ENCODE measurements around the gene PRKN. TPM values are rescaled to one million over a fixed set of nuclear protein-coding genes. Genes with fewer than 3 reads are reported as not detected.

The PRKN gene
- total and polyA plus RNA-seq, 9 of the 15 experiments (the other 6 are each of a cell fraction or from before 2014, with no cell fraction given): 0.03 to 0.96 (median 0.15) TPM; not detected in 2

DNA sequence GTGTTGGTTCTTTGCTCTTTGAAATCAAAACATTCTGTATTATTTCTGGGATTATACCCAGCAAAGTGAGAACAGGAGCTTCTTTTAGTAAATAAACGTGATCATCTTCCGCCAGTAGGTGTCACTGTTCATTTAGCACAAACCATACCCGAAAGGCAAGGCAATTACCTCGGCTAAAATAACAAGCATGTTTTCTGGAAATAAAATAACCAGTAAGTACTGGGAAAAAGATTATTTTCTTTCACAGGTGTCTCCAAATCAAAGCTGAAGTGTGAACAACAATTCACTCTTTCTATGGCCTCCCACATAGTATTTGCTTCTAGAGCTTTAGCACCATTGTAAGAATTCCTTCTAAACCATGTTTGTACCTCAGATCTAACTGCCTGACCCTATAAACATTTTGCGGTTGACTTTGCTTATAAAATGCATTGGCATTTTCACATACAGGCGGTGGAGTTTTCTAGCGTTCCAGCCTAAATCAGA lies 1309.1 kb downstream of the PRKN start (continued):
- TF ChIP-seq, protein P1, sequence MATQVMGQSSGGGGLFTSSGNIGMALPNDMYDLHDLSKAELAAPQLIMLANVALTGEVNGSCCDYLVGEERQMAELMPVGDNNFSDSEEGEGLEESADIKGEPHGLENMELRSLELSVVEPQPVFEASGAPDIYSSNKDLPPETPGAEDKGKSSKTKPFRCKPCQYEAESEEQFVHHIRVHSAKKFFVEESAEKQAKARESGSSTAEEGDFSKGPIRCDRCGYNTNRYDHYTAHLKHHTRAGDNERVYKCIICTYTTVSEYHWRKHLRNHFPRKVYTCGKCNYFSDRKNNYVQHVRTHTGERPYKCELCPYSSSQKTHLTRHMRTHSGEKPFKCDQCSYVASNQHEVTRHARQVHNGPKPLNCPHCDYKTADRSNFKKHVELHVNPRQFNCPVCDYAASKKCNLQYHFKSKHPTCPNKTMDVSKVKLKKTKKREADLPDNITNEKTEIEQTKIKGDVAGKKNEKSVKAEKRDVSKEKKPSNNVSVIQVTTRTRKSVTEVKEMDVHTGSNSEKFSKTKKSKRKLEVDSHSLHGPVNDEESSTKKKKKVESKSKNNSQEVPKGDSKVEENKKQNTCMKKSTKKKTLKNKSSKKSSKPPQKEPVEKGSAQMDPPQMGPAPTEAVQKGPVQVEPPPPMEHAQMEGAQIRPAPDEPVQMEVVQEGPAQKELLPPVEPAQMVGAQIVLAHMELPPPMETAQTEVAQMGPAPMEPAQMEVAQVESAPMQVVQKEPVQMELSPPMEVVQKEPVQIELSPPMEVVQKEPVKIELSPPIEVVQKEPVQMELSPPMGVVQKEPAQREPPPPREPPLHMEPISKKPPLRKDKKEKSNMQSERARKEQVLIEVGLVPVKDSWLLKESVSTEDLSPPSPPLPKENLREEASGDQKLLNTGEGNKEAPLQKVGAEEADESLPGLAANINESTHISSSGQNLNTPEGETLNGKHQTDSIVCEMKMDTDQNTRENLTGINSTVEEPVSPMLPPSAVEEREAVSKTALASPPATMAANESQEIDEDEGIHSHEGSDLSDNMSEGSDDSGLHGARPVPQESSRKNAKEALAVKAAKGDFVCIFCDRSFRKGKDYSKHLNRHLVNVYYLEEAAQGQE (IDR thresholded peaks at IDR 0.05; ENCODE audit: borderline replicate concordance): peak; percentile 65
- TF ChIP-seq, protein P1 (CRISPR knock-in tag; IDR thresholded peaks at IDR 0.05; ENCODE audit: low read depth): no peak
- TF ChIP-seq ZNF589 (CRISPR knock-in tag; IDR thresholded peaks at IDR 0.05; ENCODE audit: low read depth): no peak
- TF ChIP-seq ELK3 (CRISPR knock-in tag; IDR thresholded peaks at IDR 0.05): no peak
